Measurements from ENCODE around the gene OXA1L.
"Not testable (repeated sequence)": the region's sequence is repeated elsewhere in the genome, so short reads cannot be mapped to it uniquely, and the experiment has no call there.

Gene OXA1L

GRCh38 chr14:22780105-22780679 is 13.7 kb downstream of the OXA1L start:
- Histone ChIP-seq H3K9me3 (ENCODE audit: severe bottlenecking) (no peaks in the 10 kb centered on the region), H3K4me3 (ENCODE audit: low read depth, low read length) (no peak overlapping the region), H3K27ac (no peak overlapping the region), H3K27me3 (ENCODE audit: insufficient read depth, low read depth, severe bottlenecking) (no peaks in the 10 kb centered on the region), H3K36me3 (no peaks in the 10 kb centered on the region)
- TF ChIP-seq, protein P1, sequence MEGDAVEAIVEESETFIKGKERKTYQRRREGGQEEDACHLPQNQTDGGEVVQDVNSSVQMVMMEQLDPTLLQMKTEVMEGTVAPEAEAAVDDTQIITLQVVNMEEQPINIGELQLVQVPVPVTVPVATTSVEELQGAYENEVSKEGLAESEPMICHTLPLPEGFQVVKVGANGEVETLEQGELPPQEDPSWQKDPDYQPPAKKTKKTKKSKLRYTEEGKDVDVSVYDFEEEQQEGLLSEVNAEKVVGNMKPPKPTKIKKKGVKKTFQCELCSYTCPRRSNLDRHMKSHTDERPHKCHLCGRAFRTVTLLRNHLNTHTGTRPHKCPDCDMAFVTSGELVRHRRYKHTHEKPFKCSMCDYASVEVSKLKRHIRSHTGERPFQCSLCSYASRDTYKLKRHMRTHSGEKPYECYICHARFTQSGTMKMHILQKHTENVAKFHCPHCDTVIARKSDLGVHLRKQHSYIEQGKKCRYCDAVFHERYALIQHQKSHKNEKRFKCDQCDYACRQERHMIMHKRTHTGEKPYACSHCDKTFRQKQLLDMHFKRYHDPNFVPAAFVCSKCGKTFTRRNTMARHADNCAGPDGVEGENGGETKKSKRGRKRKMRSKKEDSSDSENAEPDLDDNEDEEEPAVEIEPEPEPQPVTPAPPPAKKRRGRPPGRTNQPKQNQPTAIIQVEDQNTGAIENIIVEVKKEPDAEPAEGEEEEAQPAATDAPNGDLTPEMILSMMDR (IDR thresholded peaks at IDR 0.05; ENCODE audit: low read depth, low read length): no peak
- peak; percentile 18 for DNase-seq

DNA sequence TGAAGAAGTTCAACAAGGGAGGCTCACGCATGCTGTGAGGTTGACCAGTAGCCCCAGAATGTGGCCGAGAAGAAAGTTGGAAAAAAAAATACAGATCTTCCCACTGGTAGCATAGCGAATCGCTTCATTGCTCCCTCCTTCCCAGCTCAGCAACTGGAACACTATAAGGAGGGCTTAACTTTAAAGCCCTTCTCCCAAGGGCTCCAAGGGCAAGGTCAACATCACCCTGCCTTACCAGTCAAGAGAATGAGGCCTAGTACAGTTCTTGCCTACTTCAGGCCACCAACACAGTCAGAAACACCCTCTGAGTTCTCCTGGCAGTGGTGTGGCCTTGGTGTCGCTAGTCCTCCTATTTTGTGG is 14.4 kb downstream of the OXA1L start:
- Histone ChIP-seq H3K27me3 (ENCODE audit: insufficient read depth, low read depth, severe bottlenecking) (no peaks in the 10 kb centered on the region), H3K9me3 (ENCODE audit: severe bottlenecking) (no peaks in the 10 kb centered on the region), H3K27ac (no peak overlapping the region), H3K36me3 (no peaks in the 10 kb centered on the region), H3K4me3 (ENCODE audit: low read depth, low read length) (no peak overlapping the region)
- TF ChIP-seq, protein P1 (IDR thresholded peaks at IDR 0.05; ENCODE audit: low read depth, low read length): no peak
- no peak for DNase-seq

DNA sequence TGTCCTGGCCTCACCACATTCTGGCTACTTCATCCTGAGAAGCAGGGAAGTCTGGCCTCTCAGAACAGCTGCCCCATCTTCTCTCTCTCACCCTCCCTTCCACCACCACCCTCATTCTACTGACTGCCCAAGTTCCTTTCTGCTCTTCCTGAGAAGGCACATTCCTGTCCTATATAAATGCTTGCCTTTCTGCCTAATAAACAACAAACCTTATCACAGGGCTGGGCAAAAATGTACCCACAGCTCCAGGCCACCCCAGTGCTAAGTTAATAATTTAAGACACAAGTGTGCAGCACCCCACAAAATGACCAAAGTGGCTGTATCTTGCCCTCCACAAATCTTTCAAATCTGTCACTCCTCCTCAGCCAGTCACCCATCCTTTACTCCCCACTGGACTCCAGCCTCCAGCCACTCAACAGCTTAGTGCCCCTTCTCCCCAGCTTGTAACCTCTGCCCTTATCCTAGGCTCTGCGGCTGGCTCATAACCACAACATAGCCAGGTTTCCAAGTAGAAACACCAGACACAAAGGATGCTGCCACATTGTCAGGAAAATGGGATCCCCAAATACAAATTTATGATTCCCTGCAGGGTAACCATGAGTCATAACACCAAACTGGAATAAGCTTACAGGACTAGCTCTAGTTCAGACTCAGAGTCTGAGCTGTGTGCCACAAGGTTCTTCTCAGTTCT is 15.0 kb downstream of the OXA1L start:
- DNase-seq: no peak
- H3K36me3 ChIP-seq: no peaks in the 10 kb centered on the region
- H3K27me3 ChIP-seq (ENCODE audit: insufficient read depth, low read depth, severe bottlenecking): no peaks in the 10 kb centered on the region
- H3K27ac ChIP-seq: no peak overlapping the region
- no peak overlapping the region for H3K4me3 ChIP-seq (ENCODE audit: low read depth, low read length)
- TF ChIP-seq, protein P1 (IDR thresholded peaks at IDR 0.05; ENCODE audit: low read depth, low read length): no peak
- H3K9me3 ChIP-seq (ENCODE audit: severe bottlenecking): no peaks in the 10 kb centered on the region

DNA sequence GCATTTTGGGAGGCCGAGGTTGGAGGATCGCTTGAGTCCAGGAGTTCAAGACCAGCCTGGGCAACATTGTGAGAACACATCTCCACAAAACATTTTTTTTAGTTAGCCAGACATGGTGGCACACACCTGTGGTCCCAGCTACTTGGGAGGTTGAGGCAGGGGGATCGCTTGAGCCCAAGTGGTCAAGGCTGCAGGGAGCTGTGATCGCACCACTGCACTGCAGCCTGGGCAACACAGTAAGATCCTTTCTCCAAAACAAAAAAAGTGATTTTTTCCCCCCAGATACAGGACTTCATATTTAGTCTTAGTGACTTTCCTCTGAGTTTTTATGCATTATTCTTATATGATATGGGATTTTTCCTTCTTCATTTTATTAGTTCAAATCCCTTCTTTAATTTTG is 20.2 kb downstream of the OXA1L start:
- Histone ChIP-seq H3K36me3 (no peaks in the 10 kb centered on the region), H3K9me3 (ENCODE audit: severe bottlenecking) (no peaks in the 10 kb centered on the region), H3K27ac (no peak overlapping the region), H3K4me3 (ENCODE audit: low read depth, low read length) (no peak overlapping the region), H3K27me3 (ENCODE audit: insufficient read depth, low read depth, severe bottlenecking) (no peaks in the 10 kb centered on the region)
- TF ChIP-seq, protein P1 (IDR thresholded peaks at IDR 0.05; ENCODE audit: low read depth, low read length): no peak
- DNase-seq: no peak

DNA sequence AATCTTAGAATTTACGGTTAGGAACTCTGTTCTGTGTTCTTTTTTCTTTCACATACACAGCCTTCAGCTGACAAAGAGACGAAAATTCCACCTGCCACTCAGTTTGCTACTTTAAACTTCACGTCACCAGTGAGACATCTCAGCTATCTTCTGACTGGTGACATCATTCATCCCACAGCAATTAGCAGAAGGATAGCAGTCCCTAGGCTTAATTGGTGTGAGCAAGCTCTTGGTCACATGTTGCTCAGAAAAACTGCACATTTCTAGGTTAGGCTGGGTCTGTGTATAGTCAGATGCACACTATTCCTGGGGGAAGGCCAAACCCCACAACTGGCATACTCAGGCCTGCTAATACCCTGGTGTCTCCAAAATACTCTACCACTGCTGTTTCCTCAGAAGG is 24.8 kb downstream of the OXA1L start:
- H3K4me3 ChIP-seq (ENCODE audit: low read depth, low read length): no peak overlapping the region
- TF ChIP-seq, protein P1 (IDR thresholded peaks at IDR 0.05; ENCODE audit: low read depth, low read length): no peak
- no peaks in the 10 kb centered on the region for H3K36me3 ChIP-seq
- DNase-seq: no peak
- H3K27me3 ChIP-seq (ENCODE audit: insufficient read depth, low read depth, severe bottlenecking): no peaks in the 10 kb centered on the region
- H3K27ac ChIP-seq: no peak overlapping the region
- H3K9me3 ChIP-seq (ENCODE audit: severe bottlenecking): no peaks in the 10 kb centered on the region

DNA sequence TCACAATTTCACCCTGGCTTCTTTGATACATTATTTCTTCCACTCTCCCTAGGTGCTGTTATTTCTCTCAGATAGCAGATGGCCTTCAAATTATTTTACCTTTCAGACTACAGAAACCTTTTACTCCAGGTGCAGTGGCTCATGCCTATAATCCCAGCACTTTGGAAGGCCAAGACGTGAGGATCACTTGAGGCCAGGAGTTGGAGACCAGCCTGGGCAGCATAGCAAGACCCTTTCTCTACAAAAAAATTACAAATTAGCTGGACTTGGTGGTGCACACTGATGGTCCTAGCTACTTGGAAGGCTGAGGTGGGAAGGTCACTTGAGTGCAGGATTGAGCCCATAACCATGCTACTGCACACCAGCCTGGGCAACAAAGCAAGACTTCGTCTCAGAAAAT is 25.7 kb downstream of the OXA1L start:
- no peaks in the 10 kb centered on the region for H3K36me3 ChIP-seq
- no peak for DNase-seq
- peaks cover 4% of the 10 kb centered on the region for H3K27me3 ChIP-seq (ENCODE audit: insufficient read depth, low read depth, severe bottlenecking)
- H3K9me3 ChIP-seq (ENCODE audit: severe bottlenecking): no peaks in the 10 kb centered on the region
- TF ChIP-seq, protein P1 (IDR thresholded peaks at IDR 0.05; ENCODE audit: low read depth, low read length): no peak
- H3K4me3 ChIP-seq (ENCODE audit: low read depth, low read length): no peak overlapping the region
- H3K27ac ChIP-seq: no peak overlapping the region

GRCh38 chr14:22793550-22793949 is 27.1 kb downstream of the OXA1L start:
- DNase-seq; H3K27ac ChIP-seq; H3K4me3 ChIP-seq (ENCODE audit: low read depth, low read length); H3K27me3 ChIP-seq (ENCODE audit: insufficient read depth, low read depth, severe bottlenecking); H3K36me3 ChIP-seq; H3K9me3 ChIP-seq (ENCODE audit: severe bottlenecking): not testable (repeated sequence)
